ENCODE data around the gene ASXL2. TPM values are rescaled to one million over a fixed set of nuclear protein-coding genes. Genes with fewer than 3 reads are reported as not detected.
A peak's percentile ranks its signal among the peaks of the same experiment; 100 is the strongest.

Gene ASXL2
- total and polyA plus RNA-seq, 2 donors from 2014 or later, result 2.6 to 41.0 TPM

- Histone ChIP-seq H3K4me3 (ENCODE audit: low read length in 3 of 3) (no peak overlapping the region), H3K27ac (ENCODE audit: low read depth in 2 of 2, low read length in 2 of 2) (no peak overlapping the region), H3K9ac (ENCODE audit: low read length in 3 of 3) (no peak overlapping the region), H3K36me3 (ENCODE audit: control insufficient read depth in 2 of 3, insufficient read depth in 3 of 3, low read length in 3 of 3) (no peaks in the 10 kb centered on the region), H3K4me1 (ENCODE audit: control insufficient read depth in 2 of 3, insufficient read depth in 2 of 3, low read depth in 1 of 3, low read length in 3 of 3) (no peaks in the 10 kb centered on the region), H3K27me3 (ENCODE audit: control insufficient read depth, insufficient read depth, low read length) (no peaks in the 10 kb centered on the region), H3K9me3 (ENCODE audit: control insufficient read depth in 2 of 3, insufficient read depth in 1 of 3, low read length in 3 of 3) (no peaks in the 10 kb centered on the region)
- intact Hi-C loops (cut with DNase I), result no loop called here
- TF ChIP-seq, protein P1, sequence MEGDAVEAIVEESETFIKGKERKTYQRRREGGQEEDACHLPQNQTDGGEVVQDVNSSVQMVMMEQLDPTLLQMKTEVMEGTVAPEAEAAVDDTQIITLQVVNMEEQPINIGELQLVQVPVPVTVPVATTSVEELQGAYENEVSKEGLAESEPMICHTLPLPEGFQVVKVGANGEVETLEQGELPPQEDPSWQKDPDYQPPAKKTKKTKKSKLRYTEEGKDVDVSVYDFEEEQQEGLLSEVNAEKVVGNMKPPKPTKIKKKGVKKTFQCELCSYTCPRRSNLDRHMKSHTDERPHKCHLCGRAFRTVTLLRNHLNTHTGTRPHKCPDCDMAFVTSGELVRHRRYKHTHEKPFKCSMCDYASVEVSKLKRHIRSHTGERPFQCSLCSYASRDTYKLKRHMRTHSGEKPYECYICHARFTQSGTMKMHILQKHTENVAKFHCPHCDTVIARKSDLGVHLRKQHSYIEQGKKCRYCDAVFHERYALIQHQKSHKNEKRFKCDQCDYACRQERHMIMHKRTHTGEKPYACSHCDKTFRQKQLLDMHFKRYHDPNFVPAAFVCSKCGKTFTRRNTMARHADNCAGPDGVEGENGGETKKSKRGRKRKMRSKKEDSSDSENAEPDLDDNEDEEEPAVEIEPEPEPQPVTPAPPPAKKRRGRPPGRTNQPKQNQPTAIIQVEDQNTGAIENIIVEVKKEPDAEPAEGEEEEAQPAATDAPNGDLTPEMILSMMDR (IDR thresholded peaks at IDR 0.05; ENCODE audit: borderline replicate concordance, extremely low read depth, insufficient read depth), result no peak
- DNase-seq, result no peak
- FAIRE-seq, result no peak
Observed at GRCh38 chr2:25685741-25686140, 192.5 kb downstream of the ASXL2 start.

DNA sequence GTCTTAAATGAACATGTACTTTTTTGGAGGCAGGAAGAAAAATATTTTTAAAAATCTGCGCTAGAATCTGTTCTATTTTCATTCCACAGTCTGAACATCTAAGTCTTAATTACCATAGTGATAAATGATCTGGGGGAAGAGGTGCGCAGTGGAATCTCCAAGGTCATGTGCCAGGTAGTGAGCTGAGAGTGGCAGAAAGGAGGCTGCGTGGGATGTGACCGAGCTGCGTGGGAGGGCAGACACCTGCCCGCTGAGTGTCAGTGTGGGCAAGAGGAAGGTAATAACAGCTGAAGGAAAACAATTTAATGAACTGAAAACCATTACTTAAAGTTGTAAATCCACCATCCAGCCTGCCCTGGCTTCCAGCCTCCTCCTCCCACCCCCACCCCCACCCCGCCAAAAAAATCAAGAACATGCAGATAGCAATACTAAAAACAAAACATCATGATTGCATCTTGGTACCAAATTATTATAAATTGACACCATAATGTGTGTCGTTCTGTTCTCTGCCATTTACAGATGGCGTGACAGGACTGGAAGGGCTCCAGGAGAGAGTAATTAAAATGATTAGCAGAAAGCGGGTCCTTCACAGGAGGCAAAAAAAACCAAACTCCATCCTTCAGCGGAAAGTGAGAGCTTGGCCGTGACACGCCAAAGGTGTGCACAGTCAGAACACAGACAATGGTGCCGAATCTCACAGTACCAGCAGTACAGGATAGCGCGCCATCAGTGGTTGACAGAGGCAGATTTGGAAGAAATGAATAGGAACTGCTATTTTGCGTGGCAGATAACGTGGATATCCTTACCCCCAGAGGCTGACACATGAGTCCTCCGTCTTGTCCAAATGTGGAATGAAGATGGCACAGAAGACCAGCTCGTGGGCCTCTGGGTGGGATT is 193.5 kb downstream of the ASXL2 start:
- peak in 4 of 5 donors; percentile 83 to 85 (median 84) for DNase-seq

More for the DNA sequence above, 193.5 kb downstream of the ASXL2 start:
- Histone ChIP-seq H3K9ac (ENCODE audit: low read length in 3 of 3) (no peak overlapping the region), H3K36me3 (ENCODE audit: control insufficient read depth in 2 of 3, insufficient read depth in 3 of 3, low read length in 3 of 3) (no peaks in the 10 kb centered on the region), H3K9me3 (ENCODE audit: control insufficient read depth in 2 of 3, insufficient read depth in 1 of 3, low read length in 3 of 3) (no peaks in the 10 kb centered on the region), H3K27me3 (ENCODE audit: control insufficient read depth, insufficient read depth, low read length) (no peaks in the 10 kb centered on the region), H3K4me1 (ENCODE audit: control insufficient read depth in 2 of 3, insufficient read depth in 2 of 3, low read depth in 1 of 3, low read length in 3 of 3) (no peaks in the 10 kb centered on the region), H3K4me3 (ENCODE audit: low read length in 3 of 3) (no peak overlapping the region), H3K27ac (ENCODE audit: low read depth in 2 of 2, low read length in 2 of 2) (no peak overlapping the region)
- intact Hi-C loops (cut with DNase I), result no loop called here
- TF ChIP-seq, protein P1 (IDR thresholded peaks at IDR 0.05; ENCODE audit: borderline replicate concordance, extremely low read depth, insufficient read depth), result no peak
- FAIRE-seq, result no peak

Other genes with a start within 250 kb of the ASXL2 start
- gene DTNB, start 204.9 kb downstream of the ASXL2 start, total RNA-seq, result 28.1 TPM
- 23.0 TPM for gene DTNB, start 204.9 kb downstream of the ASXL2 start, polyA plus RNA-seq (ENCODE audit: insufficient read depth, low read depth, low replicate concordance)
- gene KIF3C, start 104.0 kb upstream of the ASXL2 start, total RNA-seq, result 4.8 TPM
- 1.9 TPM for gene KIF3C, start 104.0 kb upstream of the ASXL2 start, polyA plus RNA-seq (ENCODE audit: insufficient read depth, low read depth, low replicate concordance)
- 122 TPM for gene RAB10, start 155.6 kb upstream of the ASXL2 start, total RNA-seq
- 59.8 TPM for gene RAB10, start 155.6 kb upstream of the ASXL2 start, polyA plus RNA-seq (ENCODE audit: insufficient read depth, low read depth, low replicate concordance)

All from kidney (tissue), 14 donors.